HG03064 (cell line): ENCODE results near the gene MPL.

Experiments used
- ATAC-seq: cut with Tn5 transposase; IDR thresholded peaks from one replicate; pipeline ENCODE4 v1.9.1; 2021; ENCODE audit warnings: low read depth; ENCODE audit not compliant: unreplicated experiment

Gene MPL

GRCh38 chr1:43402089-43402865 is 64.7 kb downstream of the MPL start:
- ATAC-seq = no peak
